GM19240 (cell line): ENCODE results near the gene PHAF1.

Source experiments
- DNase-seq: peaks from one replicate; pipeline ENCODE4 v3.0.0; 2011; ENCODE audit warnings: low spot score; ENCODE audit not compliant: insufficient read length

The PHAF1 gene

GRCh38 chr16:67162506-67163163, 52.9 kb downstream of the PHAF1 start:
- no peak for DNase-seq

- no peak for DNase-seq
These were observed 53.6 kb downstream of the PHAF1 start for GRCh38 chr16:67163164-67163998.

- no peak for DNase-seq
These were observed 54.3 kb downstream of the PHAF1 start for GRCh38 chr16:67163999-67164558.

GRCh38 chr16:67164599-67165061, 54.9 kb downstream of the PHAF1 start, which contains the start of gene HSF4:
Gene HSF4 (plus strand): TSS chr16:67164745. CDS start chr16:67164812, 67 bp downstream.
- DNase-seq = no peak

- DNase-seq = no peak
These were observed 55.7 kb downstream of the PHAF1 start for GRCh38 chr16:67165121-67166078.

GRCh38 chr16:67166110-67166547, 56.4 kb downstream of the PHAF1 start:
- DNase-seq = no peak

GRCh38 chr16:67166598-67167168, 56.9 kb downstream of the PHAF1 start:
- no peak for DNase-seq

GRCh38 chr16:67167588-67167987, 57.8 kb downstream of the PHAF1 start:
- no peak for DNase-seq

GRCh38 chr16:67169011-67169451, 59.3 kb downstream of the PHAF1 start:
- no peak for DNase-seq

GRCh38 chr16:67169642-67170167, 60.0 kb downstream of the PHAF1 start:
- no peak for DNase-seq

GRCh38 chr16:67170168-67170948, 60.6 kb downstream of the PHAF1 start, which contains the start of gene NOL3:
Gene NOL3 (plus strand): TSS chr16:67170538.
- no peak for DNase-seq

- DNase-seq = no peak
These were observed 61.4 kb downstream of the PHAF1 start for GRCh38 chr16:67170949-67171649.

GRCh38 chr16:67173323-67173722, 63.6 kb downstream of the PHAF1 start:
- DNase-seq = no peak

GRCh38 chr16:67173808-67174705, 64.3 kb downstream of the PHAF1 start:
- no peak for DNase-seq

GRCh38 chr16:67174706-67175231, 65.0 kb downstream of the PHAF1 start:
- DNase-seq = no peak

- DNase-seq = no peak
These were observed 66.9 kb downstream of the PHAF1 start for GRCh38 chr16:67176662-67177061.
